Muscle of back (tissue), 11 donors: ENCODE measurements around the gene CCT8L2. TPM values are rescaled to one million over a fixed set of nuclear protein-coding genes. Genes with fewer than 3 reads are reported as not detected.
"Not testable (repeated sequence)": the region's sequence is repeated elsewhere in the genome, so short reads cannot be mapped to it uniquely, and the experiment has no call there.

Experiments used
- DNase-seq, 3 donors: peaks; one replicate each; pipeline versions ENCODE4 v3.0.0 to v3.0.0-alpha.2; 2013
- polyA plus RNA-seq, 10 donors: library from polyadenylated mRNA; unstranded; fragments of 120-200 nt; gene quantifications; one replicate each; pipeline ENCODE4 v1.2.1, GENCODE V29; 2013; ENCODE audit not compliant: insufficient read length in 10 of 10

The CCT8L2 gene
- polyA plus RNA-seq, 10 donors, result not detected

DNA sequence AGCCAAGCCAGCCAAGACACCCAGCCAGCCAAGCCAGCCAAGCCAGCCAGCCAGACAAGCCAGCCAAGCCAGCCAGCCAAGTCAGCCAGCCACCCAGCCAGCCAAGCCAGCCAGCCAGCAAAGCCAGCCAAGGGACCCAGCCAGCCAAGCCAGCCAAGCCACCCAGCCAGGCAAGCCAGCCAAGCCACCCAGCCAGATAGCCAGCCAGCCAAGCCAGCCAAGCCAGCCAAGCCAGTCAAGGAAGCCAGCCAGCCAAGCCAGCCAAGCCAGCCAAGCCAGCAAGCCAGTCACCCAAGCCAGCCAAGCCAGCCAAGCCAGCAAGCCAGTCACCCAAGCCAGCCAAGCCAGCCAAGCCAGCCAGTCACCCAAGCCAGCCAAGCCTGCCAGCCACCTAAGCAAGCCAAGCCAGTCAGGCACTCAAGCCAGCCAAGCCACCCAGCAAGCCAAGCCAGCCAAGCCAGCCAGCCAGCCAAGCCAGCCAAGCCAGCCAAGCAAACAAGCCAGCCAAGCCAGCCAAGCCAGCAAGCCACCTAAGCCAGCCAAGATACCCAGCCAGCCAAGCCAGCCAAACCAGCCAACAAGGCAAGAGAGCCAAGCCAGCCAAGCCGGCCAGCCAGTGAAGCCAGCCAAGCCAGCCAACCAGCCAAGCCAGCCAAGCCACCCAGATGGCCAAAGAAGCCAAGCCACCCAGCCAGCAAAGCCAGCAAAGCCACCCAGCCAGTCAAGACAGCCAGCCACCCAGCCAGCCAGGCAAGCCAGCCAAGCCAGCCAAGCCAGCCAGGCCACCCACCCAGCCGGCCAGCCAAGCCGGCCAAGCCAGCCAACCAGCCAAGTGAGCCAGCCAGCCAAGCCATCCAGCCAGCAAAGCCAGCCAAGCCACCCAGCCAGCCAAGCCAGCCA lies 33.3 kb downstream of the CCT8L2 start:
- DNase-seq, result no peak

DNA sequence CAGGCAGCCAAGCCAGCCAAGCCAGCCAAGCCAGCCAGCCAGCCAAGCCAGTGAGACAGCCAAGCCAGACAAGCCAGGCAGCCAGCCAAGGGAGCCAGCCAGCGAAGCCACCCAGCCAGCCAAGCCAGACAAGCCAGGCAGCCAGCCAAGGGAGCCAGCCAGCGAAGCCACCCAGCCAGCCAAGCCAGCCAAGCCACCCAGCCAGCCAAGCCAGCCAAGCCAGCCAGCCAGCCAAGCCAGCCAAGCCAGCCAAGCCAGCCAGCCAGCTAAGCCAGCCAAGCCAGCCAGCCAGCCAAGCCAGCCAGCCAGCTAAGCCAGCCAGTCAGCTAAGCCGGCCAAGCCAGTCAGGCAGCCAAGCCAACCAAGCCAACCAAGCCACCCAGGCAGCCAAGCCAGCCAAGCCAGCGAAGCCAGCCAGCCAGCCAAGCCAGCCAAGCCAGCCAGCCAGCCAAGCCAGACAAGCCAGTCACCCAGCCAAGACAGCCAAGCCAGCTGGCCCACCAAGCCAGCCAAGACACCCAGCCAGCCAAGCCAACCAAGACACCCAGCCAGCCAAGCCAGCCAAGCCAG lies 34.1 kb downstream of the CCT8L2 start:
- not testable (repeated sequence) for DNase-seq

DNA sequence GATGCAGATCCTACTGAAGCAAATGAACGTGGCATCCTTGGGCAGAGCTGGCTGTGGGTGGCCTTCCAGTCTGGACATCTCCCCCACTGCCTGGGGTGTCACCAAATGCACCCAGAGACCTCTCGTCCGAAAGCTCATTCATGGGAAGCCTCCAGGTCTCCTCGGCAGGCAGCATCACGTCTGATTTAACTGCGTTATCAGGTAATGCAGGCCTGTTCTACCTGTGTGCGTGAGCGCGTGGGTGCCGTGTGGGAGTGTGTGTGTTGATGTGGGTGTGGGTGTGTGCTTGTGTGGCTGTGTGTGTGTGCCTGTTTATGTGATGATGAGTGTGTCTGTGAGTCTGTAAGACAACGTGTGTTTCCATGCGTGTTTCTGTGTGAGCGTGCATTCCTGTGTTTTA lies 35.1 kb downstream of the CCT8L2 start:
- DNase-seq, result not testable (repeated sequence)

DNA sequence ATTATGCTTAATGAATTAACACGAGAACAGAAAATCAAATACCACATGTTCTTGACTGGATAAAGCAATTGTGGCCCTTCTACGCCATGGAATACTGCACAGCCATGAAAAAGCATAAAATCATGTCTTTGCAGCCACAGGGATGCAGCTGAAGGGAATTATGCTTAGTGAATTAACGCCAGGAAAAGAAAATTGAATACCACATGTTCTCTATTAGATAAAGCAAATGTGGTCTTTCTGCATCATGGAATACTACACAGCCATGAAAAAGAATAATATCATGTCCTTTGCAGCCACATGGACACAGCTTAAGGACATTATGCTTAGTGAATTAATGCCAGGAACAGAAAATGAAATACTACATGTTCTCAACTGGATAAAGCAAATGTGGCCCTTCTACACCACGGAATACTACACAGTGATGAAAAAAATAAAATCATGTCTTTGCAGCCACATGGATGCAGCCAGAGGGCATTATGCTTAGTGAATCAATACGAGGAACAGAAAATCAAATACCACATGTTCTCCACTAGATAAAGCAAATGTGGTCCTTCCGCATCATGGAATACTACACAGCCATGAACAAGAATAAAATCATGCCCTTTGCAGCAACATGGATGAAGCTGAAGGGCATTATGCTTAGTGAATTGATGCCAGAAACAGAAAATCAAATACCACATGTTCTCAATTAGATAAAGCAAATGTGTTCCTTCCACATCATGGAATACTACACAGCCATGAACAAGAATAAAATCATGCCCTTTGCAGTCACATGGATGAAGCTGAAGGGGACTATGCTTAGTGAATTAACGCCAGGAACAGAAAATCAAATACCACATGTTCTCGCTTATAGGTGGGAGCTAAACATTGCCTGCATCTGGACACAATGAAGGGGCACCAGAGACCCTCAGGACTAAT lies 37.3 kb downstream of the CCT8L2 start:
- not testable (repeated sequence) for DNase-seq

DNA sequence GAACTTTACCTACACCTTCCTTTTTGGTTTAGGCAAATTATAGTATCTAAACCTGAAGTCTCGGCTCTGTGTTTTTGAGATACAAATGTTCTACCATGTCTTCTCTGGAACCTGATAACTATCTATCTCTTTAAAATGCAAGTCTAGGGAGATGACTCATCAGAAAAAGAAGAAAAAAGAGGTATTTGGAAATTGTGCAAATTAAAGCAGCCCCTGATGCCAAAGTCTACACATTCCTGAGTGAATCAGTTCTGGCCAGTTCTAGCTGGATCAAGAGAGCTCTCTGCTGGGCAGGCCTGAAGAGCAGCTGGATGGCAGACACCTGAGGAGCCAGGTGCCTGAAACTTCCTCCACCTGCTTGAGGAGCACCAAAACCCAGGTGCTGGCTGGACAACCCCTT lies 49.3 kb downstream of the CCT8L2 start:
- not testable (repeated sequence) for DNase-seq

Other genes starting within 250 kb of the CCT8L2 start
- gene XKR3, start 232.6 kb upstream of the CCT8L2 start, polyA plus RNA-seq, result under 1 TPM in 2 of 10 donors, not detected in 8; 0.12 to 0.22 TPM